Liver (tissue), 9 donors: ENCODE results near the gene SLMAP. TPM values are rescaled to one million over a fixed set of nuclear protein-coding genes. Genes with fewer than 3 reads are reported as not detected.

Source experiments
- DNase-seq: peaks from one replicate; pipeline ENCODE4 v3.0.0-alpha.2; 2017; ENCODE audit warnings: low spot score
- H3K27ac ChIP-seq, 2 donors: one replicate each; pipeline ENCODE4 v1.7.0; 2013; ENCODE audit warnings: inconsistent platforms in 2 of 2, low read length in 2 of 2, control low read depth in 1 of 2, low read depth in 1 of 2, mild to moderate bottlenecking in 1 of 2
- H3K27me3 ChIP-seq, 4 donors: one replicate each; pipeline versions ENCODE4 v1.6.1 to v1.7.0; 2013; ENCODE audit warnings: low read length in 3 of 4, inconsistent platforms in 1 of 4, mild to moderate bottlenecking in 1 of 4, moderate library complexity in 1 of 4; ENCODE audit not compliant: control insufficient read depth in 4 of 4, insufficient read depth in 4 of 4
- H3K36me3 ChIP-seq, 4 donors: one replicate each; pipeline versions ENCODE4 v1.6.1 to v1.7.0; 2013; ENCODE audit warnings: low read length in 3 of 4, mild to moderate bottlenecking in 3 of 4, low read depth in 1 of 4, moderate library complexity in 1 of 4; ENCODE audit not compliant: control insufficient read depth in 4 of 4, insufficient read depth in 3 of 4
- H3K4me1 ChIP-seq, 4 donors: one replicate each; pipeline versions ENCODE4 v1.6.1 to v1.7.0; 2013; ENCODE audit warnings: low read length in 3 of 4, mild to moderate bottlenecking in 3 of 4, moderate library complexity in 1 of 4; ENCODE audit not compliant: control insufficient read depth in 4 of 4, insufficient read depth in 4 of 4
- H3K4me3 ChIP-seq, 3 donors: one replicate each; pipeline versions ENCODE4 v1.6.1 to v1.7.0; 2013; ENCODE audit warnings: low read length in 3 of 3, control low read depth in 1 of 3, low read depth in 1 of 3, mild to moderate bottlenecking in 1 of 3
- H3K9ac ChIP-seq, 2 donors: one replicate each; pipeline ENCODE4 v1.7.0; 2013; ENCODE audit warnings: low read length in 2 of 2, mild to moderate bottlenecking in 2 of 2, moderate library complexity in 2 of 2, control low read depth in 1 of 2, low read depth in 1 of 2
- H3K9me3 ChIP-seq, 4 donors: one replicate each; pipeline versions ENCODE4 v1.6.1 to v1.7.0; 2013; ENCODE audit warnings: low read length in 3 of 4; ENCODE audit not compliant: control insufficient read depth in 4 of 4
- EGR1 ChIP-seq, 2 donors: IDR thresholded peaks; 2 replicates each; pipeline ENCODE4 v1.6.1; 2016 to 2018; ENCODE audit warnings: antibody characterized with exemption in 2 of 2, low read depth in 2 of 2
- FOXA1 ChIP-seq: IDR thresholded peaks from 2 replicates; pipeline ENCODE4 v1.6.1; 2016; ENCODE audit warnings: antibody characterized with exemption
- FOXA2 ChIP-seq: IDR thresholded peaks from 2 replicates; pipeline ENCODE4 v1.6.1; 2016; ENCODE audit warnings: antibody characterized with exemption
- GABPA ChIP-seq, 2 donors: IDR thresholded peaks in 1 of 2; conservative IDR thresholded peaks in 1 of 2; 2 replicates each; pipeline ENCODE4 v1.6.1; 2016; ENCODE audit warnings: antibody characterized with exemption in 2 of 2, mild to moderate bottlenecking in 1 of 2, moderate library complexity in 1 of 2
- HNF4A ChIP-seq, 2 donors: conservative IDR thresholded peaks; 2 replicates each; pipeline ENCODE4 v1.6.1; 2016; ENCODE audit warnings: antibody characterized with exemption in 2 of 2, mild to moderate bottlenecking in 2 of 2
- HNF4G ChIP-seq: IDR thresholded peaks from 2 replicates; pipeline ENCODE4 v1.6.1; 2016; ENCODE audit warnings: antibody characterized with exemption
- JUND ChIP-seq, 2 donors: IDR thresholded peaks; 2 replicates each; pipeline ENCODE4 v1.6.1; 2016; ENCODE audit warnings: antibody characterized with exemption in 2 of 2
- NR2F2 ChIP-seq: IDR thresholded peaks from 2 replicates; pipeline ENCODE4 v1.6.1; 2016; ENCODE audit warnings: antibody characterized with exemption
- RAD21 ChIP-seq, 2 donors: IDR thresholded peaks; 2 replicates each; pipeline ENCODE4 v1.6.1; 2016; ENCODE audit warnings: antibody characterized with exemption in 2 of 2, mild to moderate bottlenecking in 2 of 2
- RXRA ChIP-seq, 2 donors: IDR thresholded peaks; 2 replicates each; pipeline ENCODE4 v1.6.1; 2017 to 2018; ENCODE audit warnings: antibody characterized with exemption in 2 of 2, mild to moderate bottlenecking in 1 of 2
- SP1 ChIP-seq: IDR thresholded peaks from 2 replicates; pipeline ENCODE4 v1.6.1; 2018; ENCODE audit warnings: antibody characterized with exemption, mild to moderate bottlenecking
- TAF1 ChIP-seq: conservative IDR thresholded peaks from 2 replicates; pipeline ENCODE4 v1.6.1; 2016; ENCODE audit warnings: antibody characterized with exemption, mild to moderate bottlenecking
- YY1 ChIP-seq: IDR thresholded peaks from 2 replicates; pipeline ENCODE4 v1.6.1; 2016; ENCODE audit warnings: antibody characterized with exemption, mild to moderate bottlenecking
- WGBS: extraction: QIAGEN DNeasy Blood & Tissue Kit; methylation state at CpG from one replicate; pipeline ENCODE4 v1.1.7; 2013; 5-methylcytosine and 5-hydroxymethylcytosine counted together
- polyA plus RNA-seq, 2 donors: library from polyadenylated mRNA; stranded (reverse) in 1 of 2; unstranded in 1 of 2; fragments of 200-250 nt in 1 of 2; fragments of >200 nt in 1 of 2; fragmentation: Nextera tagmentation in 1 of 2; extraction: Ambion mirVana in 1 of 2; gene quantifications; one replicate each; pipeline versions ENCODE4 v1.2.1 to v1.2.3, GENCODE V29; 2013 to 2015
- total RNA-seq, 2 donors: library from RNA; depleted of rRNA; stranded (reverse); fragments of >200 nt; gene quantifications; one replicate each; pipeline ENCODE4 v1.2.3, GENCODE V29; 2014
- TF ChIP-seq, protein P1 (sequence below): IDR thresholded peaks from 2 replicates; pipeline ENCODE4 v1.6.1; 2016; ENCODE audit warnings: antibody characterized with exemption
- TF ChIP-seq, protein P2 (sequence below): fragments of 150-350 bp; IDR thresholded peaks from 2 replicates; pipeline ENCODE4 v1.5.1; 2017; ENCODE audit warnings: improper control_type of control experiment, low read depth, low read length; ENCODE audit not compliant: missing input control
- TF ChIP-seq, protein P3 (sequence below): IDR thresholded peaks from 2 replicates; pipeline ENCODE4 v1.6.1; 2016; ENCODE audit warnings: antibody characterized with exemption, mild to moderate bottlenecking
- TF ChIP-seq, protein P4 (sequence below): IDR thresholded peaks from 2 replicates; pipeline ENCODE4 v1.6.1; 2016; ENCODE audit warnings: antibody characterized with exemption
- TF ChIP-seq, protein P5 (sequence below): IDR thresholded peaks from 2 replicates; pipeline ENCODE4 v1.6.1; 2016; ENCODE audit warnings: antibody characterized with exemption
- donor health status: healthy.
- donor health status: healthy.
- donor health status: healthy.
- donor health status: healthy.
- donor health status: healthy.

SLMAP gene
- total and polyA plus RNA-seq, 4 donors: 10.2 to 37.8 (median 19.4) TPM

DNA sequence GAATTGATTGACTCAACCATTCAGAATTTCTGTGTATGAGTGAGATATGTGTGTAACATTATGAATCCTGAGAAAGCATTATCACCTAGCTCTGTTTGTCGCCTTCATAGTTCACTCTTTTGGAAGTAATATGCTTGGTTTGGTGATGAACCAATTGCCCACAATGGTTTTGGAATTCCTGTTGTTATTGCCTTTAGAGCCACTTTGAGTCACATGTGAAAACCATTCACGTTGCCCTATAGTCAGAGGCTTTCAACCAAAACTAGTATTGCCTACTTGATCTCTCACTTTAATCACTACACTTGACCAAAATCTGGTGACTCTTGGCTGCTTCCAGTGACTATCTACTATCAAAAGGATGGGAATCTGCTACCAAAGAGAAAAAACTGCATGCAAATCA, 173.9 kb downstream of the SLMAP start:
- no peak overlapping the region for H3K4me3 ChIP-seq
- DNase-seq: no peak
- no peaks in the 10 kb centered on the region for H3K9me3 ChIP-seq
- H3K27me3 ChIP-seq: no peaks in the 10 kb centered on the region
- no peaks in the 10 kb centered on the region for H3K4me1 ChIP-seq
- H3K36me3 ChIP-seq: peaks cover 0 to 3% (median 1%) of the 10 kb centered on the region in 4 donors
- H3K9ac ChIP-seq: no peak overlapping the region
- no peak overlapping the region for H3K27ac ChIP-seq
- TF ChIP-seq, protein P1, sequence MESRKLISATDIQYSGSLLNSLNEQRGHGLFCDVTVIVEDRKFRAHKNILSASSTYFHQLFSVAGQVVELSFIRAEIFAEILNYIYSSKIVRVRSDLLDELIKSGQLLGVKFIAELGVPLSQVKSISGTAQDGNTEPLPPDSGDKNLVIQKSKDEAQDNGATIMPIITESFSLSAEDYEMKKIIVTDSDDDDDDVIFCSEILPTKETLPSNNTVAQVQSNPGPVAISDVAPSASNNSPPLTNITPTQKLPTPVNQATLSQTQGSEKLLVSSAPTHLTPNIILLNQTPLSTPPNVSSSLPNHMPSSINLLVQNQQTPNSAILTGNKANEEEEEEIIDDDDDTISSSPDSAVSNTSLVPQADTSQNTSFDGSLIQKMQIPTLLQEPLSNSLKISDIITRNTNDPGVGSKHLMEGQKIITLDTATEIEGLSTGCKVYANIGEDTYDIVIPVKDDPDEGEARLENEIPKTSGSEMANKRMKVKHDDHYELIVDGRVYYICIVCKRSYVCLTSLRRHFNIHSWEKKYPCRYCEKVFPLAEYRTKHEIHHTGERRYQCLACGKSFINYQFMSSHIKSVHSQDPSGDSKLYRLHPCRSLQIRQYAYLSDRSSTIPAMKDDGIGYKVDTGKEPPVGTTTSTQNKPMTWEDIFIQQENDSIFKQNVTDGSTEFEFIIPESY: no peak
- TF ChIP-seq RAD21 (IDR thresholded peaks at IDR 0.05) (no peak), NR2F2 (no peak), RXRA (IDR thresholded peaks at IDR 0.05) (no peak), FOXA2 (no peak), HNF4A (conservative IDR thresholded peaks at IDR 0.05) (no peak), GABPA (IDR thresholded peaks at IDR 0.05 in 1 of 2, conservative IDR thresholded peaks at IDR 0.05 in 1 of 2) (no peak), FOXA1 (no peak), YY1 (no peak), JUND (IDR thresholded peaks at IDR 0.05) (no peak), EGR1 (IDR thresholded peaks at IDR 0.05; ENCODE audit: low read depth in 2 of 2) (no peak), HNF4G (no peak), TAF1 (no peak), SP1 (no peak)
- TF ChIP-seq, protein P2, sequence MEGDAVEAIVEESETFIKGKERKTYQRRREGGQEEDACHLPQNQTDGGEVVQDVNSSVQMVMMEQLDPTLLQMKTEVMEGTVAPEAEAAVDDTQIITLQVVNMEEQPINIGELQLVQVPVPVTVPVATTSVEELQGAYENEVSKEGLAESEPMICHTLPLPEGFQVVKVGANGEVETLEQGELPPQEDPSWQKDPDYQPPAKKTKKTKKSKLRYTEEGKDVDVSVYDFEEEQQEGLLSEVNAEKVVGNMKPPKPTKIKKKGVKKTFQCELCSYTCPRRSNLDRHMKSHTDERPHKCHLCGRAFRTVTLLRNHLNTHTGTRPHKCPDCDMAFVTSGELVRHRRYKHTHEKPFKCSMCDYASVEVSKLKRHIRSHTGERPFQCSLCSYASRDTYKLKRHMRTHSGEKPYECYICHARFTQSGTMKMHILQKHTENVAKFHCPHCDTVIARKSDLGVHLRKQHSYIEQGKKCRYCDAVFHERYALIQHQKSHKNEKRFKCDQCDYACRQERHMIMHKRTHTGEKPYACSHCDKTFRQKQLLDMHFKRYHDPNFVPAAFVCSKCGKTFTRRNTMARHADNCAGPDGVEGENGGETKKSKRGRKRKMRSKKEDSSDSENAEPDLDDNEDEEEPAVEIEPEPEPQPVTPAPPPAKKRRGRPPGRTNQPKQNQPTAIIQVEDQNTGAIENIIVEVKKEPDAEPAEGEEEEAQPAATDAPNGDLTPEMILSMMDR: no peak
- TF ChIP-seq, protein P3, sequence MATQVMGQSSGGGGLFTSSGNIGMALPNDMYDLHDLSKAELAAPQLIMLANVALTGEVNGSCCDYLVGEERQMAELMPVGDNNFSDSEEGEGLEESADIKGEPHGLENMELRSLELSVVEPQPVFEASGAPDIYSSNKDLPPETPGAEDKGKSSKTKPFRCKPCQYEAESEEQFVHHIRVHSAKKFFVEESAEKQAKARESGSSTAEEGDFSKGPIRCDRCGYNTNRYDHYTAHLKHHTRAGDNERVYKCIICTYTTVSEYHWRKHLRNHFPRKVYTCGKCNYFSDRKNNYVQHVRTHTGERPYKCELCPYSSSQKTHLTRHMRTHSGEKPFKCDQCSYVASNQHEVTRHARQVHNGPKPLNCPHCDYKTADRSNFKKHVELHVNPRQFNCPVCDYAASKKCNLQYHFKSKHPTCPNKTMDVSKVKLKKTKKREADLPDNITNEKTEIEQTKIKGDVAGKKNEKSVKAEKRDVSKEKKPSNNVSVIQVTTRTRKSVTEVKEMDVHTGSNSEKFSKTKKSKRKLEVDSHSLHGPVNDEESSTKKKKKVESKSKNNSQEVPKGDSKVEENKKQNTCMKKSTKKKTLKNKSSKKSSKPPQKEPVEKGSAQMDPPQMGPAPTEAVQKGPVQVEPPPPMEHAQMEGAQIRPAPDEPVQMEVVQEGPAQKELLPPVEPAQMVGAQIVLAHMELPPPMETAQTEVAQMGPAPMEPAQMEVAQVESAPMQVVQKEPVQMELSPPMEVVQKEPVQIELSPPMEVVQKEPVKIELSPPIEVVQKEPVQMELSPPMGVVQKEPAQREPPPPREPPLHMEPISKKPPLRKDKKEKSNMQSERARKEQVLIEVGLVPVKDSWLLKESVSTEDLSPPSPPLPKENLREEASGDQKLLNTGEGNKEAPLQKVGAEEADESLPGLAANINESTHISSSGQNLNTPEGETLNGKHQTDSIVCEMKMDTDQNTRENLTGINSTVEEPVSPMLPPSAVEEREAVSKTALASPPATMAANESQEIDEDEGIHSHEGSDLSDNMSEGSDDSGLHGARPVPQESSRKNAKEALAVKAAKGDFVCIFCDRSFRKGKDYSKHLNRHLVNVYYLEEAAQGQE: no peak
- TF ChIP-seq, protein P4, sequence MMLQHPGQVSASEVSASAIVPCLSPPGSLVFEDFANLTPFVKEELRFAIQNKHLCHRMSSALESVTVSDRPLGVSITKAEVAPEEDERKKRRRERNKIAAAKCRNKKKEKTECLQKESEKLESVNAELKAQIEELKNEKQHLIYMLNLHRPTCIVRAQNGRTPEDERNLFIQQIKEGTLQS: no peak
- TF ChIP-seq, protein P5, sequence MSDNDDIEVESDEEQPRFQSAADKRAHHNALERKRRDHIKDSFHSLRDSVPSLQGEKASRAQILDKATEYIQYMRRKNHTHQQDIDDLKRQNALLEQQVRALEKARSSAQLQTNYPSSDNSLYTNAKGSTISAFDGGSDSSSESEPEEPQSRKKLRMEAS: no peak
- 97% methylated on average over 2 of the region's 2 CpGs for WGBS
